H9 (cell line): Measurements from ENCODE around the gene ARL13B. TPM values are rescaled to one million over a fixed set of nuclear protein-coding genes. Genes with fewer than 3 reads are reported as not detected.

Experiments
- DNase-seq: peaks from one replicate; pipeline ENCODE4 v3.0.0-alpha.2; 2017
- H2AFZ ChIP-seq: one replicate; pipeline ENCODE4 v1.6.1; 2013; ENCODE audit warnings: mild to moderate bottlenecking, low read length, control low read depth, moderate library complexity
- H2AK5ac ChIP-seq: 2 replicates; pipeline ENCODE4 v1.6.1; 2013; ENCODE audit warnings: low read length, control low read depth, mixed read lengths; ENCODE audit not compliant: insufficient read length
- H2BK120ac ChIP-seq: one replicate; pipeline ENCODE4 v1.6.1; 2013; ENCODE audit warnings: low read depth, mild to moderate bottlenecking, low read length, control low read depth, inconsistent platforms; ENCODE audit not compliant: poor library complexity, severe bottlenecking
- H2BK12ac ChIP-seq: 2 replicates; pipeline ENCODE4 v1.6.1; 2013; ENCODE audit warnings: low read length, control low read depth, mixed read lengths, low read depth; ENCODE audit not compliant: insufficient read length
- H2BK15ac ChIP-seq: 2 replicates; pipeline ENCODE4 v1.6.1; 2013; ENCODE audit warnings: low read depth, low read length, control low read depth
- H2BK20ac ChIP-seq: one replicate; pipeline ENCODE4 v1.6.1; 2013; ENCODE audit warnings: low read depth, mild to moderate bottlenecking, low read length, control low read depth, inconsistent platforms; ENCODE audit not compliant: poor library complexity, severe bottlenecking
- H2BK5ac ChIP-seq: 2 replicates; pipeline ENCODE4 v1.6.1; 2013; ENCODE audit warnings: low read length, control low read depth, mixed read lengths; ENCODE audit not compliant: insufficient read length
- H3K14ac ChIP-seq: 2 replicates; pipeline ENCODE4 v1.6.1; 2013; ENCODE audit warnings: low read length, control low read depth; ENCODE audit not compliant: insufficient read depth
- H3K18ac ChIP-seq: 2 replicates; pipeline ENCODE4 v1.6.1; 2013; ENCODE audit warnings: low read depth, mild to moderate bottlenecking, mixed read lengths, low read length, control low read depth; ENCODE audit not compliant: insufficient read length
- H3K23ac ChIP-seq: 2 replicates; pipeline ENCODE4 v1.6.1; 2013; ENCODE audit warnings: low read length, control low read depth, mixed read lengths, low read depth; ENCODE audit not compliant: insufficient read length
- H3K23me2 ChIP-seq: 2 replicates; pipeline ENCODE4 v1.6.1; 2013; ENCODE audit warnings: low read depth, mild to moderate bottlenecking, mixed read lengths, low read length, control low read depth; ENCODE audit not compliant: insufficient read length, poor library complexity, severe bottlenecking
- H3K27ac ChIP-seq: 2 replicates; pipeline ENCODE4 v1.5.1; 2013; ENCODE audit warnings: low read length, control low read depth, mixed read lengths, low read depth; ENCODE audit not compliant: insufficient read length
- H3K27me3 ChIP-seq: 2 replicates; pipeline ENCODE4 v1.6.1; 2013; ENCODE audit warnings: low read length, control low read depth, inconsistent platforms; ENCODE audit not compliant: insufficient read depth
- H3K4ac ChIP-seq: 2 replicates; pipeline ENCODE4 v1.6.1; 2013; ENCODE audit warnings: low read depth, mild to moderate bottlenecking, control low read depth, inconsistent platforms, low read length, moderate library complexity
- H3K4me1 ChIP-seq: 2 replicates; pipeline ENCODE4 v1.6.1; 2013; ENCODE audit warnings: low read length, control low read depth, inconsistent platforms; ENCODE audit not compliant: insufficient read depth
- H3K4me2 ChIP-seq: 2 replicates; pipeline ENCODE4 v1.6.1; 2013; ENCODE audit warnings: low read length, control low read depth, mixed read lengths; ENCODE audit not compliant: insufficient read length, insufficient read depth
- H3K56ac ChIP-seq: 2 replicates; pipeline ENCODE4 v1.6.1; 2013; ENCODE audit warnings: low read depth, mild to moderate bottlenecking, mixed read lengths, low read length, control low read depth; ENCODE audit not compliant: insufficient read length
- H3K79me1 ChIP-seq: 2 replicates; pipeline ENCODE4 v1.6.1; 2013; ENCODE audit warnings: low read depth, mild to moderate bottlenecking, moderate library complexity, low read length, control low read depth, inconsistent platforms; ENCODE audit not compliant: insufficient read depth, poor library complexity, severe bottlenecking
- H3K79me2 ChIP-seq: 2 replicates; pipeline ENCODE4 v1.6.1; 2013; ENCODE audit warnings: low read length, control low read depth, inconsistent platforms; ENCODE audit not compliant: insufficient read depth
- H3K9ac ChIP-seq: 2 replicates; pipeline ENCODE4 v1.6.1; 2013; ENCODE audit warnings: low read length, control low read depth, mixed read lengths; ENCODE audit not compliant: insufficient read length; ENCODE audit errors: extremely low read depth
- H3K9me3 ChIP-seq: one replicate; pipeline ENCODE4 v1.6.1; 2013; ENCODE audit warnings: low read depth, low read length, inconsistent platforms; ENCODE audit not compliant: control insufficient read depth
- H3T11ph ChIP-seq: one replicate; pipeline ENCODE4 v1.6.1; 2013; ENCODE audit warnings: mild to moderate bottlenecking, low read length, control low read depth, inconsistent platforms
- H4K20me1 ChIP-seq: one replicate; pipeline ENCODE4 v1.6.1; 2013; ENCODE audit not compliant: control insufficient read depth, insufficient read length, insufficient read depth
- H4K5ac ChIP-seq: 2 replicates; pipeline ENCODE4 v1.6.1; 2013; ENCODE audit warnings: low read depth, mild to moderate bottlenecking, mixed read lengths, low read length, control low read depth; ENCODE audit not compliant: insufficient read length
- H4K8ac ChIP-seq: replicated peaks from 2 replicates; pipeline ENCODE4 v1.6.1; 2013; ENCODE audit warnings: low read length, control low read depth, mixed read lengths, low read depth; ENCODE audit not compliant: insufficient read length
- H4K91ac ChIP-seq: 2 replicates; pipeline ENCODE4 v1.6.1; 2013; ENCODE audit warnings: low read depth, mild to moderate bottlenecking, moderate library complexity, mixed read lengths, low read length, control low read depth; ENCODE audit not compliant: insufficient read length
- H3K27ac Mint-ChIP-seq, 3 experiments: 2 replicates in 2 of 3; 3 replicates in 1 of 3; pipeline ENCODE4 v1.8.0; 2020 to 2021; ENCODE audit warnings: mixed read lengths in 3 of 3, mild to moderate bottlenecking in 1 of 3, moderate library complexity in 1 of 3
- H3K27me3 Mint-ChIP-seq: 2 replicates; pipeline ENCODE4 v1.8.0; 2021; ENCODE audit warnings: low read depth, mild to moderate bottlenecking, moderate library complexity, mixed read lengths
- H3K36me3 Mint-ChIP-seq, 3 experiments: 2 replicates in 2 of 3; 3 replicates in 1 of 3; pipeline ENCODE4 v1.8.0; 2020 to 2021; ENCODE audit warnings: low read depth in 3 of 3, mixed read lengths in 3 of 3; ENCODE audit not compliant: insufficient read depth in 1 of 3
- H3K4me1 Mint-ChIP-seq, 2 experiments: 2 replicates each; pipeline ENCODE4 v1.8.0; 2020; ENCODE audit warnings: mixed read lengths in 2 of 2
- H3K4me3 Mint-ChIP-seq, 2 experiments: 2 replicates in 1 of 2; 3 replicates in 1 of 2; pipeline ENCODE4 v1.8.0; 2020 to 2021; ENCODE audit warnings: mild to moderate bottlenecking in 2 of 2, mixed read lengths in 2 of 2, moderate library complexity in 1 of 2
- H3K9me3 Mint-ChIP-seq, 2 experiments: 2 replicates in 1 of 2; 3 replicates in 1 of 2; pipeline ENCODE4 v1.8.0; 2020; ENCODE audit warnings: mild to moderate bottlenecking in 2 of 2, mixed read lengths in 2 of 2, moderate library complexity in 1 of 2
- CTCF ChIP-seq: fragments of 200-600 bp; sonication (generic); conservative IDR thresholded peaks from 3 replicates; pipeline ENCODE4 v1.8.0; 2021; ENCODE audit warnings: antibody characterized with exemption, mild to moderate bottlenecking
- total RNA-seq: library from RNA; stranded (reverse); gene quantifications from 2 replicates; pipeline ENCODE4 v1.2.1, GENCODE V29; 2021

ARL13B gene
- total RNA-seq, 1 experiment from 2014 or later, result 7.9 TPM

GRCh38 chr3:94050546-94050945 is 70.6 kb downstream of the ARL13B start:
- H4K91ac ChIP-seq, result no peak overlapping the region
- H3K23ac ChIP-seq, result no peak overlapping the region
- H2BK5ac ChIP-seq, result no peak overlapping the region
- H3K14ac ChIP-seq, result no peak overlapping the region
- no peaks in the 10 kb centered on the region for H4K20me1 ChIP-seq
- H2AK5ac ChIP-seq, result no peak overlapping the region
- H3K4me3 Mint-ChIP-seq, result no peak overlapping the region
- H3K18ac ChIP-seq, result no peak overlapping the region
- no peak overlapping the region for H3K27ac Mint-ChIP-seq
- no peak overlapping the region for H2BK20ac ChIP-seq
- no peak overlapping the region for H3K4ac ChIP-seq
- H3K4me2 ChIP-seq, result no peak overlapping the region
- no peak overlapping the region for H3T11ph ChIP-seq
- H3K36me3 Mint-ChIP-seq, result peaks cover 0 to 3% (median 1%) of the 10 kb centered on the region in 3 experiments; a peak in 5 of 7 replicates
- H3K4me1 Mint-ChIP-seq, result no peaks in the 10 kb centered on the region
- DNase-seq, result no peak
- no peak overlapping the region for H3K56ac ChIP-seq
- no peaks in the 10 kb centered on the region for H3K27me3 Mint-ChIP-seq
- no peak overlapping the region for H4K8ac ChIP-seq
- no peaks in the 10 kb centered on the region for H3K4me1 ChIP-seq
- H3K27ac ChIP-seq, result no peak overlapping the region
- H2AFZ ChIP-seq, result no peak overlapping the region
- no peaks in the 10 kb centered on the region for H3K79me2 ChIP-seq
- no peak overlapping the region for H2BK15ac ChIP-seq
- no peaks in the 10 kb centered on the region for H3K27me3 ChIP-seq
- no peak overlapping the region for H2BK12ac ChIP-seq
- H3K9me3 Mint-ChIP-seq, result peaks cover 0 to under 1% of the 10 kb centered on the region in 2 experiments; a peak in 1 of 5 replicates
- TF ChIP-seq CTCF, result no peak
- H3K23me2 ChIP-seq, result no peaks in the 10 kb centered on the region
- H2BK120ac ChIP-seq, result no peak overlapping the region
- H3K9me3 ChIP-seq, result no peaks in the 10 kb centered on the region
- no peaks in the 10 kb centered on the region for H3K79me1 ChIP-seq
- H4K5ac ChIP-seq, result no peak overlapping the region
- H3K9ac ChIP-seq, result no peak overlapping the region
